CD4-positive, alpha-beta memory T cell (primary cell): ENCODE data around the gene STEAP4. TPM values are rescaled to one million over a fixed set of nuclear protein-coding genes. Genes with fewer than 3 reads are reported as not detected.

ENCODE experiments used
- CTCF ChIA-PET: fragments of 350-600 bp; sonication (Branson Sonifier 250); formaldehyde crosslinking; loops from one replicate; lab custom pipeline; 2021; ENCODE audit warnings: inconsistent platforms; ENCODE audit not compliant: partially characterized antibody; lab: Charles Lee
- POLR2A ChIA-PET: fragments of 350-600 bp; sonication (Branson Sonifier 250); formaldehyde crosslinking; loops from one replicate; lab custom pipeline; 2021; ENCODE audit not compliant: partially characterized antibody; lab: Charles Lee
- DNase-seq, 5 donors: peaks; one replicate each; pipeline versions ENCODE4 v3.0.0 to v3.0.0-alpha.2; 2020 to 2022; ENCODE audit warnings: mixed read lengths in 1 of 5
- H3K27ac ChIP-seq: one replicate; pipeline ENCODE4 v1.7.0; 2013; ENCODE audit warnings: low read depth, low read length
- H3K27me3 ChIP-seq: 2 replicates; pipeline ENCODE4 v1.7.0; 2013; ENCODE audit warnings: mild to moderate bottlenecking, low read length, moderate library complexity; ENCODE audit not compliant: insufficient read depth
- H3K36me3 ChIP-seq: 2 replicates; pipeline ENCODE4 v1.7.0; 2013; ENCODE audit warnings: mild to moderate bottlenecking, low read length, moderate library complexity; ENCODE audit not compliant: insufficient read depth
- H3K4me1 ChIP-seq: 2 replicates; pipeline ENCODE4 v1.7.0; 2013; ENCODE audit warnings: mild to moderate bottlenecking, low read length, moderate library complexity; ENCODE audit not compliant: insufficient read depth
- H3K4me3 ChIP-seq, 2 donors: one replicate each; pipeline ENCODE4 v1.7.0; 2013; ENCODE audit warnings: low read length in 2 of 2, mild to moderate bottlenecking in 1 of 2
- H3K9me3 ChIP-seq, 2 donors: one replicate each; pipeline ENCODE4 v1.7.0; 2013; ENCODE audit warnings: low read length in 2 of 2, control low read depth in 1 of 2; ENCODE audit not compliant: control insufficient read depth in 1 of 2
- H3K27ac Mint-ChIP-seq, 7 donors: one replicate each; pipeline ENCODE4 v1.8.0; 2020 to 2021; ENCODE audit warnings: mixed read lengths in 7 of 7, mild to moderate bottlenecking in 6 of 7, inconsistent platforms in 3 of 7, moderate library complexity in 3 of 7
- H3K27me3 Mint-ChIP-seq, 2 donors: one replicate each; pipeline ENCODE4 v1.8.0; 2020 to 2021; ENCODE audit warnings: mixed read lengths in 2 of 2
- H3K36me3 Mint-ChIP-seq, 2 donors: one replicate each; pipeline ENCODE4 v1.8.0; 2020 to 2021; ENCODE audit warnings: mixed read lengths in 2 of 2, inconsistent platforms in 1 of 2, mild to moderate bottlenecking in 1 of 2
- H3K4me1 Mint-ChIP-seq, 4 donors: one replicate each; pipeline ENCODE4 v1.8.0; 2020 to 2021; ENCODE audit warnings: mixed read lengths in 4 of 4, mild to moderate bottlenecking in 1 of 4
- H3K4me3 Mint-ChIP-seq, 8 donors: one replicate each; pipeline ENCODE4 v1.8.0; 2020 to 2021; ENCODE audit warnings: mixed read lengths in 8 of 8, mild to moderate bottlenecking in 7 of 8, moderate library complexity in 6 of 8, inconsistent platforms in 3 of 8
- H3K9me3 Mint-ChIP-seq, 8 donors: one replicate each; pipeline ENCODE4 v1.8.0; 2020 to 2021; ENCODE audit warnings: mixed read lengths in 8 of 8, mild to moderate bottlenecking in 5 of 8, inconsistent platforms in 3 of 8, moderate library complexity in 1 of 8
- intact Hi-C: fragments of 100-400 bp; cut with micrococcal nuclease; formaldehyde crosslinking; loops from one replicate; pipeline ENCODE4 v1.15.1; 2023
- polyA plus RNA-seq, 2 donors: library from polyadenylated mRNA; unstranded; fragments of 300-500 nt; fragmentation: Illumina TruSeq; gene quantifications; one replicate each; pipeline ENCODE4 v1.2.3, GENCODE V29; 2021
- total RNA-seq, 2 experiments: library from RNA; stranded (reverse); gene quantifications; one replicate each; pipeline ENCODE4 v1.2.3, GENCODE V29; 2021

Gene STEAP4
- total and polyA plus RNA-seq, 4 experiments from 2014 or later: not detected

- intact Hi-C loops: no loop called here
- Histone ChIP-seq H3K9me3 (no peaks in the 10 kb centered on the region), H3K36me3 (no peaks in the 10 kb centered on the region), H3K27me3 (no peaks in the 10 kb centered on the region), H3K4me1 (no peaks in the 10 kb centered on the region), H3K4me3 (no peak overlapping the region), H3K27ac (no peak overlapping the region)
- Mint-ChIP-seq H3K36me3 (no peaks in the 10 kb centered on the region), H3K27me3 (peaks cover 3 to 4% of the 10 kb centered on the region in 2 donors), H3K4me3 (no peak overlapping the region), H3K4me1 (no peaks in the 10 kb centered on the region), H3K27ac (no peak overlapping the region), H3K9me3 (no peaks in the 10 kb centered on the region)
- DNase-seq: no peak
- POLR2A ChIA-PET: no interaction called here
- CTCF ChIA-PET: no interaction called here
Measured at GRCh38 chr7:88344271-88344670, 37.6 kb upstream of the STEAP4 start.

- intact Hi-C loops: no loop called here
Measured at GRCh38 chr7:88339195-88339922, 32.7 kb upstream of the STEAP4 start.

GRCh38 chr7:88338503-88338902 is 31.8 kb upstream of the STEAP4 start:
- H3K27me3 ChIP-seq: no peaks in the 10 kb centered on the region

More at GRCh38 chr7:88339195-88339922, 32.7 kb upstream of the STEAP4 start:
- peaks cover 3% of the 10 kb centered on the region in 2 donors for H3K27me3 Mint-ChIP-seq
- POLR2A ChIA-PET: no interaction called here
- H3K36me3 Mint-ChIP-seq: no peaks in the 10 kb centered on the region
- no peaks in the 10 kb centered on the region for H3K4me1 ChIP-seq
- H3K36me3 ChIP-seq: no peaks in the 10 kb centered on the region
- H3K4me1 Mint-ChIP-seq: no peaks in the 10 kb centered on the region
- no peak for DNase-seq
- H3K4me3 ChIP-seq: no peak overlapping the region
- no peak overlapping the region for H3K4me3 Mint-ChIP-seq
- H3K27ac Mint-ChIP-seq: no peak overlapping the region
- H3K27me3 ChIP-seq: no peaks in the 10 kb centered on the region
- no peaks in the 10 kb centered on the region for H3K9me3 Mint-ChIP-seq
- no peaks in the 10 kb centered on the region for H3K9me3 ChIP-seq
- H3K27ac ChIP-seq: no peak overlapping the region
- CTCF ChIA-PET: no interaction called here

GRCh38 chr7:88337572-88337971 is 30.9 kb upstream of the STEAP4 start:
- Histone ChIP-seq H3K27ac (no peak overlapping the region), H3K27me3 (no peaks in the 10 kb centered on the region), H3K9me3 (no peaks in the 10 kb centered on the region), H3K4me3 (no peak overlapping the region), H3K36me3 (no peaks in the 10 kb centered on the region), H3K4me1 (no peaks in the 10 kb centered on the region)
- intact Hi-C loops: no loop called here
- H3K27me3 Mint-ChIP-seq: peaks cover 3 to 5% of the 10 kb centered on the region in 2 donors
- CTCF ChIA-PET: no interaction called here
- H3K36me3 Mint-ChIP-seq: no peaks in the 10 kb centered on the region
- H3K27ac Mint-ChIP-seq: no peak overlapping the region
- no peak overlapping the region for H3K4me3 Mint-ChIP-seq
- DNase-seq: no peak
- POLR2A ChIA-PET: interaction anchor here (0.6 kb wide), 1 partner anchor 111 kb away, joined by 3 read pairs; no protein-coding TSS in a partner anchor
- H3K9me3 Mint-ChIP-seq: no peaks in the 10 kb centered on the region
- no peaks in the 10 kb centered on the region for H3K4me1 Mint-ChIP-seq

More at GRCh38 chr7:88338503-88338902, 31.8 kb upstream of the STEAP4 start:
- no peaks in the 10 kb centered on the region for H3K9me3 ChIP-seq
- CTCF ChIA-PET: no interaction called here
- intact Hi-C loops: no loop called here
- no peaks in the 10 kb centered on the region for H3K4me1 Mint-ChIP-seq
- no peaks in the 10 kb centered on the region for H3K9me3 Mint-ChIP-seq
- H3K27ac Mint-ChIP-seq: no peak overlapping the region
- no peak overlapping the region for H3K27ac ChIP-seq
- H3K4me1 ChIP-seq: no peaks in the 10 kb centered on the region
- H3K27me3 Mint-ChIP-seq: peaks cover 3 to 5% of the 10 kb centered on the region in 2 donors
- DNase-seq: no peak
- H3K4me3 ChIP-seq: no peak overlapping the region
- no peaks in the 10 kb centered on the region for H3K36me3 ChIP-seq
- H3K36me3 Mint-ChIP-seq: no peaks in the 10 kb centered on the region
- H3K4me3 Mint-ChIP-seq: no peak overlapping the region
- POLR2A ChIA-PET: no interaction called here

- Mint-ChIP-seq H3K36me3 (no peaks in the 10 kb centered on the region), H3K9me3 (no peaks in the 10 kb centered on the region), H3K4me3 (no peak overlapping the region), H3K27ac (no peak overlapping the region), H3K4me1 (no peaks in the 10 kb centered on the region), H3K27me3 (peaks cover 0 to 2% of the 10 kb centered on the region in 2 donors)
- Histone ChIP-seq H3K9me3 (no peaks in the 10 kb centered on the region), H3K4me1 (no peaks in the 10 kb centered on the region), H3K27ac (no peak overlapping the region), H3K27me3 (no peaks in the 10 kb centered on the region), H3K4me3 (no peak overlapping the region), H3K36me3 (no peaks in the 10 kb centered on the region)
- ChIA-PET POLR2A (no interaction called here), CTCF (no interaction called here)
- DNase-seq: no peak
- intact Hi-C loops: no loop called here
Measured at GRCh38 chr7:88331322-88331721, 24.6 kb upstream of the STEAP4 start.

GRCh38 chr7:88329532-88330463 is 23.1 kb upstream of the STEAP4 start:
- intact Hi-C loops: no loop called here
- H3K36me3 ChIP-seq: no peaks in the 10 kb centered on the region

GRCh38 chr7:88328787-88329186 is 22.1 kb upstream of the STEAP4 start:
- CTCF ChIA-PET: no interaction called here
- no peak overlapping the region for H3K4me3 ChIP-seq
- no peak overlapping the region for H3K27ac ChIP-seq
- POLR2A ChIA-PET: no interaction called here
- Mint-ChIP-seq H3K4me1 (no peaks in the 10 kb centered on the region), H3K4me3 (no peak overlapping the region), H3K9me3 (no peaks in the 10 kb centered on the region), H3K27ac (no peak overlapping the region), H3K36me3 (no peaks in the 10 kb centered on the region), H3K27me3 (peaks cover 0 to 1% of the 10 kb centered on the region in 2 donors)
- no peaks in the 10 kb centered on the region for H3K27me3 ChIP-seq
- intact Hi-C loops: no loop called here
- H3K9me3 ChIP-seq: no peaks in the 10 kb centered on the region
- H3K36me3 ChIP-seq: no peaks in the 10 kb centered on the region
- no peak for DNase-seq
- no peaks in the 10 kb centered on the region for H3K4me1 ChIP-seq

More at GRCh38 chr7:88329532-88330463, 23.1 kb upstream of the STEAP4 start:
- no peaks in the 10 kb centered on the region for H3K9me3 Mint-ChIP-seq
- no peak for DNase-seq
- no peaks in the 10 kb centered on the region for H3K4me1 Mint-ChIP-seq
- H3K9me3 ChIP-seq: no peaks in the 10 kb centered on the region
- POLR2A ChIA-PET: no interaction called here
- no peaks in the 10 kb centered on the region for H3K36me3 Mint-ChIP-seq
- peaks cover 0 to 2% of the 10 kb centered on the region in 2 donors for H3K27me3 Mint-ChIP-seq
- H3K27me3 ChIP-seq: no peaks in the 10 kb centered on the region
- H3K27ac ChIP-seq: no peak overlapping the region
- H3K4me3 Mint-ChIP-seq: no peak overlapping the region
- no peak overlapping the region for H3K27ac Mint-ChIP-seq
- CTCF ChIA-PET: no interaction called here
- H3K4me3 ChIP-seq: no peak overlapping the region
- H3K4me1 ChIP-seq: no peaks in the 10 kb centered on the region
